ENCODE measurements around the gene MAZ. TPM values are rescaled to one million over a fixed set of nuclear protein-coding genes. Genes with fewer than 3 reads are reported as not detected.

The MAZ gene
- total and polyA plus RNA-seq, 5 donors = 69.3 to 113 (median 103) TPM

DNA sequence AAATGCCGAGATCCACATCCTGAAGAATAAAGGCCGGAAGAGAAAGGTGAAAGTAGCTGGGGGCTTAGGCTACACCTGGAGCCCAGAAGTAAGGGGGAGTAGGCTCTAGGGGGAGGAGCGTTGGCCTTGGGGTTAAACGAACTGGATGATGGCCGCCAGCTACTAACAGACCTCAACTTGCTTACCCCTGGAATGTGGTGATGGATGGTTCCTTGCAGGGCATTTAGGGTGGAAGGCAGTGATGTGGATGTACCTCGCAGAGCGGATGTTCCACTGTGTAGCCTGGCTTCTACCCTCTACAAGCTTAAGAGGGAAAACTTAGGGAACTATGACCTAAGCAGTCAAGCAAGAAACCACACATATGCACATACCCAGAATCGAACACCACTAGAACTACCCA, 2.3 kb upstream of the MAZ start:
- peak overlapping the region; percentile 13 for H3K27ac ChIP-seq (ENCODE audit: low read length)
- peak in 1 of 3 donors; percentile 12 for DNase-seq
- intact Hi-C loops (cut with DNase I) = no loop called here
- no peak for ATAC-seq
- 75% methylated on average over 8 of the region's 8 CpGs for WGBS
- H3K27me3 ChIP-seq (ENCODE audit: control insufficient read depth, insufficient read depth) = no peaks in the 10 kb centered on the region
- H3K4me3 ChIP-seq (ENCODE audit: low read length) = no peak overlapping the region
- H3K4me1 ChIP-seq (ENCODE audit: control insufficient read depth, insufficient read depth, low read length) = peaks cover 2% of the 10 kb centered on the region
- no peaks in the 10 kb centered on the region for H3K9me3 ChIP-seq (ENCODE audit: control insufficient read depth, low read length)

GRCh38 chr16:29804455-29805231, 1.7 kb upstream of the MAZ start:
- intact Hi-C loops (cut with DNase I) = no loop called here
- Histone ChIP-seq H3K4me3 (ENCODE audit: low read length) (peak overlapping the region; percentile 60), H3K27ac (ENCODE audit: low read length) (peak overlapping the region; percentile 91), H3K9me3 (ENCODE audit: control insufficient read depth, low read length) (no peaks in the 10 kb centered on the region), H3K27me3 (ENCODE audit: control insufficient read depth, insufficient read depth) (no peaks in the 10 kb centered on the region), H3K4me1 (ENCODE audit: control insufficient read depth, insufficient read depth, low read length) (peaks cover 2% of the 10 kb centered on the region)
- ATAC-seq (peak; percentile 4 to 39), DNase-seq (peak; percentile 59 to 82 (median 82))
- 3% methylated on average over 26 of the region's 26 CpGs for WGBS

- intact Hi-C loops (cut with DNase I) = no loop called here
- Histone ChIP-seq H3K27ac (ENCODE audit: low read length) (peak overlapping the region; percentile 91), H3K27me3 (ENCODE audit: control insufficient read depth, insufficient read depth) (no peaks in the 10 kb centered on the region), H3K4me1 (ENCODE audit: control insufficient read depth, insufficient read depth, low read length) (peaks cover 2% of the 10 kb centered on the region), H3K9me3 (ENCODE audit: control insufficient read depth, low read length) (no peaks in the 10 kb centered on the region), H3K4me3 (ENCODE audit: low read length) (peak overlapping the region; percentile 91)
- DNase-seq = peak; percentile 98 to 99 (median 99)
- under 1% methylated on average over 102 of the region's 103 CpGs for WGBS
- peak; percentile 86 to 88 for ATAC-seq
Observed at GRCh38 chr16:29805232-29806098, 864 bp upstream of the MAZ start.

DNA sequence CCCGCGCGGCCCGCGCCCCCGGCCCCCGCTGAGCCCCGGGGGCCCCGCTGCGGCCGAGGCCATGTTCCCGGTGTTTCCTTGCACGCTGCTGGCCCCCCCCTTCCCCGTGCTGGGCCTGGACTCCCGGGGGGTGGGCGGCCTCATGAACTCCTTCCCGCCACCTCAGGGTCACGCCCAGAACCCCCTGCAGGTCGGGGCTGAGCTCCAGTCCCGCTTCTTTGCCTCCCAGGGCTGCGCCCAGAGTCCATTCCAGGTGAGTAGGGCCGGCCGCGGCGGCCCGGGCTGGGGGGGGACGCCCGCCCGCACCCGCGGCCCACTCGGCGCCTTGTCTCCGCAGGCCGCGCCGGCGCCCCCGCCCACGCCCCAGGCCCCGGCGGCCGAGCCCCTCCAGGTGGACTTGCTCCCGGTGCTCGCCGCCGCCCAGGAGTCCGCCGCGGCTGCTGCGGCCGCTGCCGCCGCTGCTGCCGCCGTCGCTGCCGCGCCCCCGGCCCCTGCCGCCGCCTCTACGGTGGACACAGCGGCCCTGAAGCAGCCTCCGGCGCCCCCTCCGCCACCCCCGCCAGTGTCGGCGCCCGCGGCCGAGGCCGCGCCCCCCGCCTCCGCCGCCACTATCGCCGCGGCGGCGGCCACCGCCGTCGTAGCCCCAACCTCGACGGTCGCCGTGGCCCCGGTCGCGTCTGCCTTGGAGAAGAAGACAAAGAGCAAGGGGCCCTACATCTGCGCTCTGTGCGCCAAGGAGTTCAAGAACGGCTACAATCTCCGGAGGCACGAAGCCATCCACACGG, 504 bp downstream of the MAZ start:
- Histone ChIP-seq H3K9me3 (ENCODE audit: control insufficient read depth, low read length) (no peaks in the 10 kb centered on the region), H3K4me1 (ENCODE audit: control insufficient read depth, insufficient read depth, low read length) (peaks cover 2% of the 10 kb centered on the region), H3K27ac (ENCODE audit: low read length) (peak overlapping the region; percentile 85), H3K27me3 (ENCODE audit: control insufficient read depth, insufficient read depth) (no peaks in the 10 kb centered on the region), H3K4me3 (ENCODE audit: low read length) (peak overlapping the region; percentile 91)
- DNase-seq = peak; percentile 63 to 87 (median 85)
- intact Hi-C loops (cut with DNase I) = no loop called here
- WGBS = 2% methylated on average over 99 of the region's 99 CpGs
- ATAC-seq = no peak

GRCh38 chr16:29807426-29808218, 1.3 kb downstream of the MAZ start:
- intact Hi-C loops (cut with DNase I) = no loop called here
- DNase-seq (peak; percentile 94 to 97 (median 96)), ATAC-seq (peak; percentile 46 to 65)
- H3K27me3 ChIP-seq (ENCODE audit: control insufficient read depth, insufficient read depth) = no peaks in the 10 kb centered on the region
- H3K9me3 ChIP-seq (ENCODE audit: control insufficient read depth, low read length) = no peaks in the 10 kb centered on the region
- peaks cover 2% of the 10 kb centered on the region for H3K4me1 ChIP-seq (ENCODE audit: control insufficient read depth, insufficient read depth, low read length)
- H3K4me3 ChIP-seq (ENCODE audit: low read length) = peak overlapping the region; percentile 91
- H3K27ac ChIP-seq (ENCODE audit: low read length) = peak overlapping the region; percentile 85
- WGBS = 1% methylated on average over 69 of the region's 69 CpGs

DNA sequence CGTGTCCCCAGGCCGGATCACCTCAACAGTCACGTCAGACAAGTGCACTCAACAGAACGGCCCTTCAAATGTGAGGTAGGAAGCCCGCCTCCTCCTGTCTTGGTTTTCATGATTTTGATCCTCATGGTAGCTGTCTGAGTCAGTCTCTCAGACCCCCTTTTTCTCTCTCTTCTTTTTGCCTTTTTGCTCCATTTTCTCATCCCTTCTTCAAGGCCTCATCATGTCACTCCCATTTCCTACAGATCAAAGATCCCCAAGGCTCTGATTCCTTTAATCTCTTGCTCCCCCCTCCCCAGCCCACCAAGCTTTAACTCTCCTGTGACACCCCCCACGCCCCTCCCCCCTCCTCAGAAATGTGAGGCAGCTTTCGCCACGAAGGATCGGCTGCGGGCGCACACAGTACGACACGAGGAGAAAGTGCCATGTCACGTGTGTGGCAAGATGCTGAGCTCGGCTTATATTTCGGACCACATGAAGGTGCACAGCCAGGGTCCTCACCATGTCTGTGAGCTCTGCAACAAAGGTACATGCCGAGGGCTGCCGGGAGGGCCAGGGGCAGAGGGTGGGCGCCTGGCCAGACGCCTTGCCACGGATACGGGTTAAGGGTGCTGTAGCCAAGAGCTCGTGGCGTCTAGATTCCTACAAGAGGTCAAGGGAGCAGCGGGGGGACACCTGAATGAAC, 2.0 kb downstream of the MAZ start:
- H3K4me3 ChIP-seq (ENCODE audit: low read length) = peak overlapping the region; percentile 27
- H3K9me3 ChIP-seq (ENCODE audit: control insufficient read depth, low read length) = no peaks in the 10 kb centered on the region
- DNase-seq = peak; percentile 35 to 76 (median 69)
- no peak for ATAC-seq
- intact Hi-C loops (cut with DNase I) = no loop called here
- H3K27me3 ChIP-seq (ENCODE audit: control insufficient read depth, insufficient read depth) = no peaks in the 10 kb centered on the region
- peak overlapping the region; percentile 85 for H3K27ac ChIP-seq (ENCODE audit: low read length)
- WGBS = 37% methylated on average over 25 of the region's 25 CpGs
- H3K4me1 ChIP-seq (ENCODE audit: control insufficient read depth, insufficient read depth, low read length) = peaks cover 2% of the 10 kb centered on the region

DNA sequence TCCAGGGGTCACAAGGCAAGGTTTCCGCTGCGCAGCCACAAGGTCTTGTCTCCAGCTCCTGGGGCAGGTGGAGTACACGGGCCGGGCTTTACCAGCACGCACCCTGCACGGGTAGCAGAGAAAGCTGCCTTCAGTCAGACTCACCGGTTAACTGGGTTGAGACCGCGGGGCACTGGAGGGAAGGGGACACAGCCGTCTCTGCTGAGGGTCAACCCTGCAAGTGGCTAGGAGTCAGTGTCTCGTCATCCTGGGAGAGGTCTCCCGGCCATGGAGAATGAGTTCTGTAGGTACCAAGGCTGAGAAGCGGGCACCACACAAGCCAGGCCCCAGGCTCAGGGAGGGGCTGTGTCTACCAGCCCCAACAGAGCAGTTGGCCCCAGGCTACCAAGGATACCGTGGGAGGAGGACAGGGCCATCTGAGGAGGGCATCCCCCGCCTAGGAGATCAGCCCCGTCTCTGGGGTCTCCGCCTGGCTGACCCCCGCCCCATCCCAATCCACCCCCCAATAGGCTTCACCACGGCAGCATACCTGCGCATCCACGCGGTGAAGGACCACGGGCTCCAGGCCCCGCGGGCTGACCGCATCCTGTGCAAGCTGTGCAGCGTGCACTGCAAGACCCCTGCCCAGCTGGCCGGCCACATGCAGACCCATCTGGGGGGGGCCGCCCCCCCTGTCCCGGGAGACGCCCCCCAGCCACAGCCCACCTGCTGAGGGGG, 2.9 kb downstream of the MAZ start:
- no peak overlapping the region for H3K27ac ChIP-seq (ENCODE audit: low read length)
- DNase-seq = peak; percentile 40 to 74 (median 72)
- H3K4me1 ChIP-seq (ENCODE audit: control insufficient read depth, insufficient read depth, low read length) = peaks cover 2% of the 10 kb centered on the region
- no peaks in the 10 kb centered on the region for H3K9me3 ChIP-seq (ENCODE audit: control insufficient read depth, low read length)
- H3K4me3 ChIP-seq (ENCODE audit: low read length) = no peak overlapping the region
- no peaks in the 10 kb centered on the region for H3K27me3 ChIP-seq (ENCODE audit: control insufficient read depth, insufficient read depth)
- no peak for ATAC-seq
- 75% methylated on average over 31 of the region's 31 CpGs for WGBS
- intact Hi-C loops (cut with DNase I) = no loop called here

GRCh38 chr16:29809850-29810698, 3.7 kb downstream of the MAZ start:
- ATAC-seq (no peak), DNase-seq (peak in 2 of 3 donors; percentile 71 to 73)
- WGBS = 42% methylated on average over 23 of the region's 23 CpGs
- intact Hi-C loops (cut with DNase I) = loop anchor here in 2 of 4 donors (2.0 to 10.0 kb wide), 2 partner anchors 19 to 185 kb away; partner anchors contain the start of genes HIRIP3 (in 1 of the 2), INO80E (in 1 of the 2) and KIF22 (in 1 of the 2)
- H3K27ac ChIP-seq (ENCODE audit: low read length) = peak overlapping the region; percentile 63
- H3K4me3 ChIP-seq (ENCODE audit: low read length) = no peak overlapping the region
- no peaks in the 10 kb centered on the region for H3K9me3 ChIP-seq (ENCODE audit: control insufficient read depth, low read length)
- peaks cover 2% of the 10 kb centered on the region for H3K4me1 ChIP-seq (ENCODE audit: control insufficient read depth, insufficient read depth, low read length)
- no peaks in the 10 kb centered on the region for H3K27me3 ChIP-seq (ENCODE audit: control insufficient read depth, insufficient read depth)

Measured in right cardiac atrium (tissue), 5 donors.